ENCODE measurements around the gene HCST.

- TF ChIP-seq CTCF (IDR thresholded peaks at IDR 0.05), result no peak
- TF ChIP-seq POLR2AphosphoS5 (IDR thresholded peaks at IDR 0.05), result no peak
- no peak for TF ChIP-seq POLR2A (IDR thresholded peaks at IDR 0.05)
- no peak for TF ChIP-seq EP300 (IDR thresholded peaks at IDR 0.05)
These were observed at the start of gene HCST for GRCh38 chr19:35901854-35902661.
